Stimulated activated CD4-positive, alpha-beta T cell treated with anti-CD3 and anti-CD28 coated beads, Interleukin-1b, Interleukin-23, amount 100 ng/mL, for 1 hour (primary cell): ENCODE data around the gene ZDHHC11.
"Not testable (repeated sequence)": the region's sequence is repeated elsewhere in the genome, so short reads cannot be mapped to it uniquely, and the experiment has no call there.

Experiments used
- DNase-seq, 2 donors: peaks; one replicate each; pipeline ENCODE4 v3.0.0-alpha.2; 2020; ENCODE audit warnings: low read depth in 2 of 2

The ZDHHC11 gene

DNA sequence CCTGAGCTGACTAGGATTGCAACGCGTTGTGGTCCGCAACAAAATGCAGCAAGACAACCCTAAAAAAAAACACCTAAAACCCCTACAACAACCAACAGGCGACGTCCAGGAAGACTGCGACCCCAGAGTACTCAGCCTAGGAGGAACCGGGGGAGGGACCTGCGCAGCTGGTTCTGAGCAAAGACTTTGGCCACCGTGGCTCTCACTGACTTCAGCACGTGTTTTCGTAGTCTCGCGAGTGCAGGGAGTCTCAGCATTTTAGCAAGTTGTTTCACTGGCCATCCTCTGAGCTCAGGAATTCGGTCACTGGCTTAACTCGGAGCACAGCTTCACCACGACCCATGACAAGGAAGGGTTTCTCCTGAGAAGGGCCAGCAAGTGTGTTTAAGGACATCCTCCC, 8.6 kb upstream of the ZDHHC11 start:
- no peak for DNase-seq

DNA sequence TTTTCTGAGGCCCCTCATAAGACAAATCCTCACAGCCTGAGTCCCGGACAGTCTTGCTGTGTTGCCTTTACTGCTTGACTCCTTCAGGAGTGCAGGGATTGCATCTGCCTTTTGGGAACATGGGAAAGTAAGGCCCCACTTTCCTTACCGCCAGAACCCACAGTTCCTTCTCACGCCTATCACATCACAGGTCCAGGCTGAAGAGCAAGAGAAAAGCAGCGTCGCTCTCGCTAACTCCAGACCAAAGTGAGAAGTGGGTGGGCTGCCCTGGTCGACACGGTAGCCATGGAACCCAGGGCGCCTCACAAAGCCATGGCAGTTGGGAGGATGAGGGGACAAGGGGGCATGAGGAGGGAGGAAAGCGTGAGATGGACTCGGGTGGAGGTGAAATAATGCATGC, 7.9 kb upstream of the ZDHHC11 start:
- DNase-seq: no peak

GRCh38 chr5:856531-857425, 6.0 kb upstream of the ZDHHC11 start:
- no peak for DNase-seq

DNA sequence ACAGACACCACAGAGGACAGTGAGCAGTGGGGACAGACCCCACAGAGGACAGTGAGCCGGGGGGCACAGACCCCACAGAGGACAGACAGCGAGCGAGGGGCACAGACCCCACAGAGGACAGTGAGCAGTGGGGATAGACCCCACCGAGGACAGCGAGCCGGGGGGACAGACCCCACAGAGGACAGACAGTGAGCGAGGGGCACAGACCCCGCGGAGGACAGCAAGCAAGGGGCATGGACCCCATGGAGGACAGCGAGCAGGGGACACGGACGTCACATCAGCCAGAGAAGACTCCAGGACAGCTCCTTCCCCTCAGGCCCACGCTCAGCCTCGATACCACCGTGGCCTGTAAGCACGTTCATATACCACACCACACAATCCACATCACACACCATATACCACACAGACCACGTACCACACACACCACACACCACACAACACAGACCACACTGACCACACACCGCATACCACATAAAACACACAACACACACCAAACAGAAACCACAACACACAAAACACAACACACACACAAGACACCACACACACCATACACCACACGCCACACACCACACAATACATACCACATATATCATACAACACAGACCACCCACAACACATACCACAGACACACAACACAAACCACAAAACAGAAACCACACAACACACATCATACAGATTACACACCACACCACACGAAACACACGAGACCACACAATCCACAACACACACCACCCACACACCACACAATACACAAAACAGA, 5.2 kb upstream of the ZDHHC11 start:
- DNase-seq: no peak

DNA sequence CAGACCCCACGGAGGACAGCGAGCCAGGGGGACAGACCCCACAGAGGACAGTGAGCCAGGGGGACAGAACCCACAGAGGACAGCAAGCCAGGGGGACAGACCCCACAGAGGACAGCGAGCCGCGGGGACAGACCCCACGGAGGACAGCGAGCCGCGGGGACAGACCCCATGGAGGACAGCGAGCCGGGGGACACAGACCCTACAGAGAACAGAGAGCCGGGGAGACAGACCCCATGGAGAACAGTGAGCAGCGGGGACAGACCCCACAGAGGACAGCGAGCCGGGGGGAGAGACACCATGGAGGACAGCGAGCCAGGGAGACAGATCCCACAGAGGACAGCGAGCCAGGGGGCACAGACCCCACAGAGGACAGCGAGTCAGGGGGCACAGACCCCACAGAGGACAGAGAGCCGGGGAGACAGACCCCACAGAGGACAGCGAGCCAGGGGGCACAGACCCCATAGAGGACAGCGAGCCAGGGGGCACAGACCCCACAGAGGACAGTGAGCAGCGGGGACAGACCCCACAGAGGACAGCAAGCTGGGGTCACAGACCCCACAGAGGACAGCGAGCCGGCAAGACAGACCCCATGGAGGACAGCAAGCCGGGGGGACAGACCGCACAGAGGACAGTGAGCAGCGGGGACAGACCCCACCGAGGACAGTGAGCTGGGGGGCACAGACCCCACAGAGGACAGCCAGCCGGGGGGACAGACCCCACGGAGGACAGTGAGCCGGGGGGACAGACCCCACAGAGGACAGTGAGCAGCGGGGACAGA, 4.4 kb upstream of the ZDHHC11 start:
- no peak for DNase-seq

DNA sequence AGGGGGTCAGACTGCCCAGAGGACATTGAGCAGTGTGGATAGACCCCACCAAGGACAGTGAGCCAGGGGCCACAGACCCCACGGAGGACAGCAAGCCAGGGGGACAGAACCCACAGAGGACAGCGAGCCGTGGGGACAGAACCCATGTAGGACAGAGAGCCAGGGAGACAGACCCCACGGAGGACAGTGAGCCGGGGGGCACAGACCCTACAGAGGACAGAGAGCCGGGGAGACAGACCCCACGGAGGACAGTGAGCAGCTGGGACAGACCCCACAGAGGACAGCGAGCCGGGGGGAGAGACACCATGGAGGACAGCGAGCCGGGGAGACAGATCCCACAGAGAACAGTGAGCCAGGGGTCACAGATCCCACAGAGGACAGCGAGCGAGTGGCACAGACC, 3.4 kb upstream of the ZDHHC11 start:
- DNase-seq: no peak

DNA sequence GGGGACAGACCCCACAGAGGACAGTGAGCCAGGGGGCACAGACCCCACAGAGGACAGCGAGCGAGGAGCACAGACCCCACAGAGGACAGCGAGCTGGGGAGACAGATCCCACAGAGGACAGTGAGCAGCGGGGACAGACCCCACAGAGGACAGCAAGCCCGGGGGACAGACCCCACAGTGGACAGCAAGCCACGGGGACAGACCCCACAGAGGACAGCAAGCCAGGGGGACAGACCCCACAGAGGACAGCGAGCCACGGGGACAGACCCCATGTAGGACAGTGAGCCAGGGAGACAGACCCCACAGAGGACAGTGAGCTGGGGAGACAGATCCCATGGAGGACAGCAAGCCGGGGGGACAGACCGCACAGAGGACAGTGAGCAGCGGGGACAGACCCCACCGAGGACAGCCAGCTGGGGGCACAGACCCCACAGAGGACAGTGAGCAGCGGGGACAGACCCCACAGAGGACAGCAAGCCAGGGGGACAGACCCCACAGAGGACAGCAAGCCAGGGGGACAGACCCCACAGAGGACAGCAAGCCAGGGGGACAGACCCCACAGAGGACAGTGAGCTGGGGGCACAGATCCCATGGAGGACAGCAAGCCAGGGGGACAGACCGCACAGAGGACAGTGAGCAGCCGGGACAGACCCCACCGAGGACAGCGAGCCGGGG, 2.8 kb upstream of the ZDHHC11 start:
- not testable (repeated sequence) for DNase-seq

- DNase-seq: no peak
These were observed 1.9 kb upstream of the ZDHHC11 start for GRCh38 chr5:852431-853401.

DNA sequence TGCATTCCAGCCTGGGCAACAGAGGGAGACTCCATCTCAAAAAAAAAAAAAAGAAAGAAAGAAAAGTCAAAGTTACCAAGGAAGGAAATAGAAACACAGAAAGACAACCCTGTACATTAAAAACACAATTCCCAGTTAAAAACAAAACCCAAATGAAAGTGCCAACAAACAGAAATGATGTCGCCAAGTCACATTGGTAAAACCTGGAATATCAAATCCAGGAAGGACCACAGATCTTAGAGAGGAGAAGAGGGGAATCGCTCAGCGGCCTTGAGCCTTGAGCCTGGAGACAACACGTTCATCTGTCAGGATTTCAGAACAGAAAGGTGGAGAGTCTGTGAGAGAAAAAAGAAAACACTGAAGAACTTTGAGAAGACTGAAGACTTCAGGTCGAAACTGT, 1.2 kb upstream of the ZDHHC11 start:
- DNase-seq: no peak

DNA sequence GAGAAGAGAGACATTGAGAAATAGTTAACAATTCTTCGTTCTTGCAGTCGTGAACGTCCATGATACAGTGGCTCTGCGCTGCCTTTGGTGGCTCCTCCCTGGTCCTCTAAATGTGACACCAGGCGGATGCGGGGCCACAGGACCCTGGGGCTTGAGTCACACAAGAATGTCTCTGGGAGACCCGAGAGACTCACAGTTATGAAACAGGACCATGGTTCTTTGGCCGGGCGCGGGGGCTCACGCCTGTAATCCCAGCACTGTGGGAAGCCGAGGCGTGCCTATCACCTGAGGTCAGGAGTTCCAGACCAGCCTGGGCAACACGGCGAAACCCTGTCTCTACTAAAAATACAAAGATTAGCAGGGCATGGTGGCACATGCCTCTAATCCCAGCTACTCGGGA, 767 bp upstream of the ZDHHC11 start:
- no peak for DNase-seq

DNA sequence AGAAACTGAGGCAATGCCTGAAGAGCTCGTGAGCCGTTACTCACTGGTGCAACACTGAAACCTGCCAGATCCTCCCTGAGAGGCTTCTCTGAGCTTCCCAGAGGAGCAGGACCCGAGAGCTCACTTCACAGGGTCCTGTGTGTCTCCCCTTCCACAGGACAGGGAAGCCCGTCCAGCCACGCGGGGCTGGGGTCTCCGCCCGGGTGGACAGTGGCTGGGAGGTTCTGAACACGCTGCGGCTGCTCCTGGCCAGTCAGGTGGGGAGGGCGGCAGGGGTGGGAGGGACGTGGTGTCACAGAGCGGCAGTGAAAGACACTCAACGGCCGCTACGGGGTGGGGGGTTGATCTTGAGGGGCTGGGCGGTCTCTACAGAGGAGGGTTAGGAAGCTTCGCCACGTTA, 290 bp upstream of the ZDHHC11 start:
- DNase-seq: no peak

- no peak for DNase-seq
These were observed 1.0 kb downstream of the ZDHHC11 start for GRCh38 chr5:849651-850301.

DNA sequence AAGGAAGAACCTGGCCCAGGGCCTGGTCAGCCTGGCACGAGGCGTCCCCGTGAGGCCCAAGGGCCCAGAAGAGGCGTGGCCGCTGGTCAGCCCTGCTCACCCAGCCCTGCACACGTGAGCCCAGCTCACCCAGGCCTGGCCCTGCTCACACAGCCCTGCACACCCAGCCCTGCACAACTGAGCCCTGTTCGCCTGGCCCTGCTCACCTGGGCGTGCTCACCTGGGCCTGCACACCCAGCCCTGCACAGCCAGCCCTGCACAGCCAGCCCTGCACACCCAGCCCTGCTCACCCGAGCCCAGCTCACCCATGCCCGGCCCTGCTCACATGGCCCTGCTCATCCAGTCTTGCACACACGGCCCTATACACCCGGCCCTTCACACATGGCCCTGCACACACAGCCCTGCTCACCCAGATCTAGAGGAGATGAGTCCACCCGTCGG, 2.1 kb downstream of the ZDHHC11 start:
- no peak for DNase-seq

GRCh38 chr5:847736-848135, 3.0 kb downstream of the ZDHHC11 start:
- not testable (repeated sequence) for DNase-seq

- not testable (repeated sequence) for DNase-seq
These were observed 3.6 kb downstream of the ZDHHC11 start for GRCh38 chr5:847212-847611.

GRCh38 chr5:846602-847091, 4.1 kb downstream of the ZDHHC11 start:
- DNase-seq: not testable (repeated sequence)

DNA sequence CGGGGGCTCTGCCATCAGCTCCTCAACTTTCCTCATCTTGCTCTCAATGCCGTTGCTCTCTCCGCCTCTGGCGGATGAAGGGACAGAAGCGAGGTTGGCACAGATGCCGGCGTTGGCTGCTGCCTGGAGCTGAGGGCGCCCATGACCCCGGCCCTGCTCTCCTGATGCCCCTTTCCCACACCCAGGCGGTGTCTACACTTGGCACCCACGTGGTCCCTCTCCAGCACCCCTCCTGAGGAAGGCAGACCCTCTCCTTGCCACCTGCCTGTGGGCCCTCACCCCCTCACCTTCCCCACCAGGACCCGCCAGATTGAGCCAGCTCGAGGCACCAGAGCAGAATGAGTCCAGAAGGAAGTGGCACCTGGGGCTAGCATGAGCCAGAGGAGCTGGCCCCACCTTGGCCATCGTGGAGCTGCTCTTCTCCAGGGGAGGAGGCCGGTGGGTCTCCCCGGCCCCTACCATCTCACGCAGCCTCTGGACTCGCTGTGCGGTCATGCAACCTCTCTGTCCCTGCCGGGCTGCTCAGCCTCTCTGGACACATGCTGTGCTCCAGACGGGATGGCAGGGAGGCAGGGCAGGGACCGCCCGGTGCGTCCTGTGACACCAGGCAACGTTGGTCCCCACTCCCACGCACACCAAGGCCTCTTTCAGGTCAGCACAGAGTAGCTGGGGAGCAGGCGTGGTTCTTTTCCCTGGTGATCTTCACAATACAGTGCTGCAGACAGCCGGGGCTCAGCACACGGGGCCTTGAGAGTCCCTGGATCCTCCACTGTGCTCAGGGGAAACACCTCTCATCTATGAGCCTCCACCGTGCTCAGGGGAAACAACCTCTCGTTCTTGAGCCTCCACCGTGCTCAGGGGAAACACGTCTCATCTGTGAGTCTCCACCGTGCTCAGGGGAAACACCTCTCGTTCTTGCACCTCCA, 4.8 kb downstream of the ZDHHC11 start:
- not testable (repeated sequence) for DNase-seq

GRCh38 chr5:845031-845675, 5.6 kb downstream of the ZDHHC11 start:
- not testable (repeated sequence) for DNase-seq
